ENCODE data around the gene PNPLA7.
"Not testable (repeated sequence)": the region's sequence is repeated elsewhere in the genome, so short reads cannot be mapped to it uniquely, and the experiment has no call there.

The PNPLA7 gene

GRCh38 chr9:137411260-137411644 lies 138.9 kb downstream of the PNPLA7 start:
- no peak for DNase-seq

- DNase-seq = no peak
Measured at GRCh38 chr9:137410891-137411249, 139.3 kb downstream of the PNPLA7 start.

- not testable (repeated sequence) for DNase-seq
Measured at GRCh38 chr9:137410236-137410890, 139.8 kb downstream of the PNPLA7 start.
